DMS79 (cell line): ENCODE results near the gene CLIC4.
"Not testable (repeated sequence)": the region's sequence is repeated elsewhere in the genome, so short reads cannot be mapped to it uniquely, and the experiment has no call there.

Source experiments
- DNase-seq: peaks from one replicate; lab custom pipeline; 2025; lab: John Stamatoyannopoulos, UW

Gene CLIC4

DNA sequence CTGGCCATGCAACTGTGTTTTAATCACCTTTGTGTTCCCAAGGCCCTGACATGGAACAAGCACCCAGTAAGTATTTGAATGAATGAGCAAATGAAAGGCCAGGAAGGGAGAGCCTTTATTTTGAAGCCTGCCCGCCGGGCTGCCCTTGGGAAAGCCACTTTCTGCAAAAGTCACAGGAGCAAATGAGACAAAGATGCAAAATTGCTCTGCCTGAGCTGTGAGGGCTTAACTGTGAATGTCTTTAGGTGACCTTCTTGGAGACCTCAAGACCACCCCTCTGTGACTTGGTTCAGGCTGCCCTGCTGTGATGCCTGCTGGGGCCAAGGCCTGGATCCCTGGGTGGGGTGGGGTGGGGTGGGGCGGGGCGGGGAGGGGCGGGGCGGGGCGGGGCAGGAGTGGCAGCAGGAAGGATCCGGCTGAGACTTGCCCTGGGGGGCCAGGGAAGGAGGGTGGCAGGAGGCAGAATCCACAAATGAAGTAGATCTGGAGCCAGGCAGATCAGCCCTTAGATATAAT is 130.8 kb downstream of the CLIC4 start:
- no peak for DNase-seq

DNA sequence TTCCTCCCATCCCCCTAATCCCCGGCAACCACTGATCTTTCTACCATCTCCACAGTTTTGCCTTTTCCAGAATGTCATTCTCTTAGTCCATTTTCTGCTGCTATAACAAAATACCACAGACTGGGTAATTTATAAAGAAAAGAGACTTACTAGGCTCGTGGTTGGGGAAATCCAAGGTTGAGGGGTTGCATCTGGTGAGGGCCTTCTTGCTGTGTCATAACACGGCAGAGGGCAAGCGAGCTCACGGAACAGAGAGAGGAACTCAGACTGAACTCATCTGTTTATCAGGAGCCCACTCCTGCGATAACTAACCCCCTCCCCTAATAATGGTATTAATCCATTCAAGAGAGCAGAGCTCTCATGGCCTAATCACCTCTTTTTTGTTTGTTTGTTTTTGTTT is 132.8 kb downstream of the CLIC4 start:
- DNase-seq = no peak

GRCh38 chr1:24878775-24879742 is 133.8 kb downstream of the CLIC4 start:
- no peak for DNase-seq

GRCh38 chr1:24881034-24881433 is 135.8 kb downstream of the CLIC4 start:
- no peak for DNase-seq

DNA sequence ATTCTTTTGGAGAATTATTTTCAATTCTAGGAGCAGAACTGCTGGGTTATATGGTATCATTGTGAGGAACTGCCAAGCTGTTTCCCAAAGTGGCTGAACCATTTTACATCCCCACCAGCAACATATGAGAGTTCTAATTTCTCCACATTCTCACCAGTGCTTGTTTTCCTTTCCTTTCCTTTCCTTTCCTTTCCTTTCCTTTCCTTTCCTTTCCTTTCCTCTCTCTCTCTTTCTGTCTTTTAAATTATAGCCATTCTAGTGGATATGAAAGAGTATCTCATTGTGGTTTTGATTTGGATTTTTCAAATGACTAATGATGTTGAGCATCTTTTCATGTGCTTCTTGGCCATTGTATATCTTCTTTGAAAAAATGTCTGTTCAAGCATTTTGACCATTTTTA is 139.5 kb downstream of the CLIC4 start:
- DNase-seq = no peak

GRCh38 chr1:24886241-24886640 is 141.0 kb downstream of the CLIC4 start:
- no peak for DNase-seq

DNA sequence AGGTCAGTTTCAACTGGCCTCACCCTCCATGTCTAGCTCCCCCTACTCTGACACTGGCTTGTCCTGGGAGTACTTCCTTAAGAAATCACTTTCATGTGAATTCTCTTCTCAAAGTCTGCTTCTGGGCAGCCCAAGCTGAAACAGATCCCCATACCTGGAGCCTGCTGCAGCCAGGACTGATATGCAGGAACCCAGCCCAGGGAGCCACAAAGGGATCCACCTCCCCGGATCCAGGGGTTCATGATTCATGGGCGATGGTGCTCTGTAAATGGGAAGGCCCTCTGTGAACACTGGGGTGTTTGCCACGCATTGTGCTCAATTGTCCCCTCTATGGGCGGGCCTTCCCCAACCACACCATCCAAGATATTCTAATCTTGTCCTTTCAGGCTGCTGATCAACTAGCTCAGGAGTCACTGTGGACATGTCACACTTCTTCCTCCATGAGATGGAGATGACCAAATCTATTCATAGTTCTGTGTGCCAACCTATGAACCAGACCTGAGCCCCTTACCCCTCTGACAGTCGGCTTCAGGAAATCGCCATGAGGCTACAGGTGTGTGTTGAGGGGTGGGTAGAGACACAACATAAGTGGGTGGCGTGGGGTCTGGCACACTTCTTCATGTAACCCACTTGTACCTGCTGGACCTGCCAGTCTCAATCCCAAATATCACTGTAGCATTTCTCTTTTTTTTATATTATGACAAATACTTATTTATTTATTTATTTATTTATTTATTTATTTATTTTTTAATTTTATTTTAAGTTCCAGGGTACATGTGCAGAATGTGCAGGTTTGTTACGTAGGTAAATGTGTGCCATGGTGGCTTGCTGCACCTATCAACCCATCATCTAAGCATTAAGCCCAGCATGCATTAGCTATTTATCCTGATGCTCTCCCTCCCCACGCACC is 143.1 kb downstream of the CLIC4 start:
- DNase-seq = no peak

DNA sequence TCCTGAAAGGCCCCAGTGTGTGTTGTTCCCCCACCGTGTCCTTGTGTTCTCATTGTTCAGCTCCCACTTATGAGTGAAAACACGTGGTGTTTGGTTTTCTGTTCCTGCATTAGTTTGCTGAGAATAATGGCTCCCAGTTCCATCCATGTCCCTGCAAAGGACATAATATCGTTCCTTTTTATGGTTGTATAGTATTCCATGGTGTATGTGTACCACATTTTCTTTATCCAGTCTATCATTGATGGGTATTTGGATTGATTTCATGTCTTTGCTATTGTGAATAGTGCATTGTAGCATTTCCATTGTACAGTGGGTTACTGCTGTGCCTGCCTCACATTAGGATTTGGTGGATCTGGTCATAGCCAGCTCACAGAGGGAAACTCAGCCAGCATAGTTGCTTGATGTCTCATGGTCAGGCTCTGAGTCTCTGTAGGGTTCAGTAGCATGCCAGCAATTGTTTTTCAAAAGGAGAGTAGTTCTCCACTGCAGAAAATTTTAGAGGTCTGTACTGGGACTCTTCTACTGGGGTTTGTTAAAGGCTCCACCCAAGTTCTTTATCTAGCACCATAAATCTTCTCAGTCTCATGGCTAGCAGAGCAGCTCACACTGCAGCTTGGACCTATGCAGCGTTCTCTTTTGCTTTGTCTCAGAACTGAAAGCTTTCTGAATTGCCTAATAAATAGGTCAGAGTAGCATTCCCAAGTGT is 143.9 kb downstream of the CLIC4 start:
- no peak for DNase-seq

DNA sequence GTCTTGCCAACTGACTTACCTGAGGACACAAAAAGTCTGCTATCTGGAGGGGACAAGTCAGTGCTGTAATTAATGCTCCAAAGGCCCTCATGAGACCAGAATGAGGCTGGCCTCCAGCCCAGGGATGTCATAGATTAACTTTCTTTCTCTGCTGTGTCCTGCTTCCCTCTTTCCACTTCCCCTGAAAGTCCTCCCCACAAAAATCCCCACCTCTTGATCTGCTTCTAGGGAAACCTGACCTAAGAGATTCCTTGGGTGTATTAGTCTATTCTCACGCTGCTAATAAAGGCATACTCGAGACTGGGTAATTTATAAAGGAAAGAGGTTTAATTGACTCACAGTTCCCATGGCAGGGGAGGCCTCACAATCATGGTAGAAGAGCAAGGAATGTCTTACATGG is 145.6 kb downstream of the CLIC4 start:
- DNase-seq = no peak

GRCh38 chr1:24891367-24891766 is 146.1 kb downstream of the CLIC4 start:
- not testable (repeated sequence) for DNase-seq

- DNase-seq = no peak
Measured at GRCh38 chr1:24892188-24893153, 147.2 kb downstream of the CLIC4 start.

- DNase-seq = no peak
Measured at GRCh38 chr1:24893431-24893830, 148.2 kb downstream of the CLIC4 start.
